ENCODE results near the gene RUNX2.

The RUNX2 gene

DNA sequence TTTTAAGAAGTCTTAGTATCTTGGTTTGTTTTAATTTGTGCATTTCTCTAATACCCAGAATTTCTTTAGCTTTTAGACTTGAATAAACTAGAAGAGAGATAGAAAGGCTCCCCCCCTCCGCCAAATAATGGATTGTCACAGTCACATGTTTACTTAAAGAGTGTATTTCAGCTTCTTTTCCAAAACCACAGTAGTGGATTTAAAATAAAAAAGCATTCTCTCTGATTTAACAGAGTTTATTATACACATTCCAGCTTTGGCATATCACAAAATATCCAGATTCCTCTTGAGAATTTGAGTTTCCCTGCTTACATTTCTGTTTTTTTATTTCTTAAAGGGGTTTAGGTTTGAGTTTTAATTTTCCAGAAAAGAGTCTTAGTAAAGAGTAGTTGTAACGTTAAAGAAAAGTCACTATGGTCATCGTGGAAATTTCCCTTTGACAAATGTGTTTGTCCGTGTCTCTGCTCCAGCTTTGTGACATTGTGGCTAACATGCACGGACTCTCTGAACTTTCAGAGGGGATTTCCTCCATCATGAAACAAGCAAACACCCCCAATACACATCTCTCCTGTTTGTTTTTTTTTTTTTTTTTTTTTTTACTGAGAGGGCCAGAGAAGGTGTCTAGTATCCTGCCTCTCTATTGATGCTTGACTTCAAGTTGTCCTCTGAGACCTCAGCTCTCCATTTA lies 163.1 kb downstream of the RUNX2 start:
- no peak for DNase-seq

DNA sequence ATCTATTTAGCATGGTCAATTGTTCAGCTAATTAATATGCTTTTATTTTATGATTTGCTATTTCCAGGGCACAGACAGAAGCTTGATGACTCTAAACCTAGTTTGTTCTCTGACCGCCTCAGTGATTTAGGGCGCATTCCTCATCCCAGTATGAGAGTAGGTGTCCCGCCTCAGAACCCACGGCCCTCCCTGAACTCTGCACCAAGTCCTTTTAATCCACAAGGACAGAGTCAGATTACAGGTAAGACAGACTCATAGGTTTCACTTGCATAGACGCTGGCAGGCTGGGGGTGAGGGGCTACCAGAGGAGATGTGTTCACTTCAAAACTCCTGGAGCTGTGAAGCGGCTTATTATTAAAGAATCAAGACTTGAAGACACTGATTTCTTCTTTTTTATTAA lies 163.7 kb downstream of the RUNX2 start:
- no peak for DNase-seq

DNA sequence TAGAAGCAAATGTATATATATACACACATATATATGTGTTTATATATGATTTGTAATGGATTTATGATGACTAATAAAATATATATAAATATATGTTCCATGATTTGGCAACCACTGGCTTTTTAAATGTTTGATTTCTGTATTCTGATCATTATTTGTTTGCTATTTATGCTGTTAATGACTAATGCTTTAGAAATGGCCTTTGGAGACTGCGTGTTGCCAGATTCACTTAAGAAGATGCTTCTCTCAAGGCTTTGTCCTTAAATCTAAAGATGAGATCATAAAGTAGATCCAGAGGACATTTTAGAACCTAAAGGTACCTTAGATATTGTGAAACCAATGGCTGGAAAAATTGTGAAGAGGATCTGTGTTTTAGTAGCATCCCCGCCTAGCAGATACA lies 165.6 kb downstream of the RUNX2 start:
- no peak for DNase-seq

DNA sequence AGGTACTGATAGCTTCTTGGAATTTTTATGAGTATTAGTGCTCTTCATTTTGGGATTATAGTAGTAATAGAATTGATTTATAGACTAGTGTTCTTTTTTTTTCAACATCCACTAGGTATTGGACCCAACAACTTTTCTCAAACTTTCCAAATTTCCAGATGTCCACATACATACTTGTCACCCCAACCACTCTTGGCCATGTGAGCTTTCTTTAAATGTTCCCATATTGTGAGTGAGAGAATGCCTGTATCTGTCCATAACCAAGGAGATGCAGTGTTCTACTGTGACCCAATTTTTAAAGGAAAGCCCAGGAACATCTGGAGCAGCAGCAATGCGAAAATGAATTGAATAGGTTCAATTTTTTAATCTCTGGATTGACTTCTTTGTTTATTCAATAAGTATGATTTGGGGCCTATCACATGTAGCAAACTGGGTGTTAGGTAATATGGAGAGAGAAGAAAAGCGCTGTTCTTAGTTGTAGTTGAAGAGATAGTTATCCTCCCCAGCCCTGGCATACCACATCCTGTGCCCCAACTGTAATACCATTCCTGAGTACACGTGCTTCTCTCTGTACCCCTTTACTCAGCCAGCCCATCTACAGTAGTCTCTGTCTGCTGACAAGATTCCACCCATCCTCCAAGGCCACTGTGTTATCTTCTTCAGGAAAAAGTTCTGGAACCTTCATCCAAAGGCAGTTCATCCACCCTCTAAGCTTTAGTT lies 166.4 kb downstream of the RUNX2 start:
- peak; percentile 36 for DNase-seq

DNA sequence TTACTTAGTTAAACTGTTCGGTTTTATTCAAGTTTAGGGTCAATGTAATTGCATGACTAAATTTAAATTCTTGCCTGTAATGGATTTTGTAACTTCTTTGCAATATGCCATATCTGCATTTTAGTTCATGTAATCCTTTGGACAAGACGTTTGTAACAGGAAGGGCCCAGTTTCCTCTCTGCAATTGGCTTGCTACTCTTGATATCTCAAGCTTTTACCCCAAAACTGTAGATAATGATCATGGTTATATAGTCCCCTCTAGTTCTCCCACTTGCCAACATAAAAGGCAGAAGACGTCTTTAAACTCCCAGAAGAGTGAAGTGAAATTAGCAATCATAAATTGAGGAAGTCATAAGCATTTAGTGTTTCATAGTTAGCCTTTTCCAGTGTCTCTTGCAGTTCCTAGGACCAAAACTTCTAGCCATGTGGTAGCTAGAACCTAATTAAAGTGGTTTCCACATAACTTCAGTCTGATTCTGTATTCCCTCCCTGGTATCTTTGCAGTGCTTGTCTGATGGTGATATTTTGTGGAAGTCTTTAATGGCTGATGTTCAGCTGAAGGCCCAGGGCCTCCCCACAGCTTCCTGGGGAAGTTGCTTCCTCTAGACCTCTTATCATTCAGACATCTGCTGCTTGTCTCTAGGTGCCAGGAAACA lies 167.4 kb downstream of the RUNX2 start:
- peak; percentile 52 for DNase-seq

DNA sequence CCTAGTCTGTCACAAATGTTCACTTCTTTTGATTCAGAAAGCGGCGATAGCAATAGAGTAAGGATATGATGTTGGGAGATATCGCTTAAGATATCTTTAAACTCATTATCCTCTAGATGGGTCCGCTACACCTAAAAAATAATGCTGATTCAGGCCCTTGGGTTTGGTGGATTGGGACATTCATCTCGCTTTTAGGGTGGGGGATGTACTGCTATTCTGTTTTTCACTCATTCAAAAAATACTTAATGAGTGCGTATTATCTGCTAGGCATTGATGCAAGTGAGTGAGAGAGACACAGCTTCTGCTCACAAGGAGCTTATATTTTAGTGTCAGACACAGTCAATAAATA lies 167.9 kb downstream of the RUNX2 start:
- DNase-seq: no peak

DNA sequence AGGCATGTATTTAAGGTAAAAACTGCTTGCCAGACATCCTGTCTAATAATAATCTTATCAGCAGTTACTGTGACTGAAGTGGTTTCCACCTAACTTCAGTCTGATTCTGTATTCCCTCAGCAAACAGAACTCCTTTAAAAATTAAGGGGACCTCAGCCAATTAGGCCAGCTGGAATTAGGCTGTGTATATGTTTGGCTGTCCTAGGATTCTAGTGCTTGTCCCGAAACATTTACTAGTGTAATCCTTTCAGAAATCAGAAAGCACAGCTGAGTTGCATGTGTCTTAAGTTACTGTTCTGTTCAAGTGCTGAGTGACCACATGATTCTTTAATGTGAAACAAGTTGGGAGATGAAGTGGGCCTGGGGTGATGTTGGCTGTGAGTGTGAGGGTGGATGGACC lies 170.5 kb downstream of the RUNX2 start:
- DNase-seq: no peak

DNA sequence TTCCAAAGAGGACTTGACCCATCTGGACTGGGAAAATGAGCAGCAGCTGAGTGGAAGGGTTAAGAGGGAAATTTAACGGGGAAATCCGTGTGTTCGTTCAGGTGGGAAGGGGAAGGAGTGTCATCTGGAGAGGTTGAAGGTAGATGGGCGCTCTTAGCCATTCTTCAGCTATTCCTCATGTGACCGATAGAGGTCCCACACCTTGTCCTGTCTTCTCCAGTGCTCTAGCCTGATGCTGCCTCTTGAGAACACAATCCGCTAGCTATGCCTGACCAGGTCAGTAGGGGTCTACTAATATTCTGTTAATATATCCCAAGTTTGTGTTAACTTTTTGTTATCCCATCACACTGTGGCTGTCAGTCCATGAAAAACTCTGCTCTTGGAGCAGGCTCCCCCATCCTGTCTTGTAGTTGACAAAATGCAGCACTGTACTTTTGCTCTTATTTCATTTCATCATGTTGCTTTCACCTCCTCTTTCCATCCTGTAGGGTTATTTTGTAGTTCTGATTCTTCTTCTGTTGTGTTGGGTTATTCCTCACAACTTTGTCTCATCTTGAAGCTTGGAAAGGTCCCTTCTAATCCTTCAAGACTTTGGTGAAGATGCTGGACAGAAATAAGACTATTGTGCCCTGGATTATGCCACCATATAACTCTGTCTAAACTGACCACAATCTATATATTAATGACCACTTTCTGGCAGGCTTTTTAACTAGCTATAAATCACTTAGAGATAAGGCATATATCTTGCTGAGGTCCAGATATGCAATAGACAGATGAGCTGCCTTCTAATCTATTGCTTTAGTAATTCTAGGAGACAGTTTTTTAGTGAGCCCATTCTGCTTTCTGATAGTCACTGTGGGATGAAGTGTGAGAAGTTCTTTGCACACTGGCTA lies 173.0 kb downstream of the RUNX2 start:
- DNase-seq: no peak

DNA sequence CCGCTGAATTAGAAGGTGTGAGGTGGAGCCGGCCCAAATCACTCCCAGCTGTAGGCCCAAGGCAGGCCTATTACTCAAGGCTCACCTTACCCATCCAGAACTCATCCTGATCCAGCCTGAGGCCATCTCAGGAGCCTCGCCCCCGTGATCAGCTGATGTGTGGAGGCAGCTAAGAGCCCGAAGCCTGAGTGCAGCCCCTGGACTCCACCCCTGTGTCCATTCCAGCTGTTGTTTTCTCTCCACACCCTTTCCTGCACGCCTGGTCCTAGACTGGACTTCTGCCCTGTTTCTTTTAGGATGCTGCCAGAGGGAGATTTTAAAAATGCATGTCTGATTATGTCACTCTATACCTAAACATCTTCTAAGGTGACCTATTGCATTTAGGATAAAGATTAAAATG lies 174.3 kb downstream of the RUNX2 start:
- no peak for DNase-seq

DNA sequence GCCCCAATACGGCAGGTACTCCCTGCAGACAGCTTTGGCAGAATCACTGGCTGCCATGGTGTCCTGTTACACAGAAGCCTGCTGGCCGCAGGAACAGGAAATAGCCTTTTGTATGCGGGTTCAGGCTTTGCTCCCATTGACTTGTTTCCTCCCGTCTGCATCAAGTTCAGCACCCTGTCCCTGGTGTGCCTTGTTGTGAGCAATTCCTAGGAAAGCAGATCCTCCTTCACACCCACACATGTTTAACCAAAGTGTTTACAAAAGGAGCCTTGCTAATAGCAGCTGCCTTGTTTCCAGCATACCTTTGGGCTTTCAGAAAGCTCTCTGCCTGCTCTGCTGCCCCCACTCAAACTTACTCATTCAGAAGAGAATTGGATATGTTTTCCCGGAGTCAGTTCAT lies 176.8 kb downstream of the RUNX2 start:
- DNase-seq: no peak

DNA sequence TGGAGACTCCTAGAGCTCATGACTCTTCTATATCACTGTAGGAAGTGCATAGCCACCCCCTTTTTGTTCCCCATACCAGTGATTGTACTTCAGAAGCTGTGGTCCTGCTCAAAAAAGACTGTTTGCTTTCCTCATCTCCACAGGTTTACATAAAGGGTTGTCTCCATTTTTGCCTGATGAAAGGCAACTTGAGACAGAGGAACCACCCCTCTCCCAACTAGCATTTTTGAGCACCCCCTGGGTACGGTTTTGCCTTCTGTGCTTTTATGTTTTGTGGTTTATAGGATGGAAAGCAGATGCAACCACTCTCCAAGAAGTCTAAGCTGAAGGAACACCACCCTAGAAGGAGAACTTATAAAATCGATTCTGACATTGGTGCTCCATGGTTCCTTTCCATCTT lies 177.3 kb downstream of the RUNX2 start:
- no peak for DNase-seq

DNA sequence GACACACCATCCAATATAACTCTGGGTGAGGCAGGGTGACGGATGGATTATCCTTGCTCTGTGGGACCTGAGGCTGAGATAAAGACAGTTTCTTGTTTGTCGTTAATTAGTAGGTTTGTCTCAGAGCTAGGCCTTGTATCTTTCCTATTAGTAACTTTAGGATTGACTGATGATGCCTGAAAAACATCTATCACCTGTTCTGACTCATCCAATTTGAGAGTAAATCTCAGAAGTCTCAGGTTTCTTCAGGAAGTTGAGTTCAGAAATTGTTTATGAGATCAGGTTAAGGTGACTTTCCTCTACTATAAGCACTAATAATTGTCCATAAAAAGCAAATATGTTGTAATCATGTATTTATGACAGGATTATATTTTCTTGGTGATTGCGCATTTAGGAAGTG lies 179.1 kb downstream of the RUNX2 start:
- DNase-seq: no peak

DNA sequence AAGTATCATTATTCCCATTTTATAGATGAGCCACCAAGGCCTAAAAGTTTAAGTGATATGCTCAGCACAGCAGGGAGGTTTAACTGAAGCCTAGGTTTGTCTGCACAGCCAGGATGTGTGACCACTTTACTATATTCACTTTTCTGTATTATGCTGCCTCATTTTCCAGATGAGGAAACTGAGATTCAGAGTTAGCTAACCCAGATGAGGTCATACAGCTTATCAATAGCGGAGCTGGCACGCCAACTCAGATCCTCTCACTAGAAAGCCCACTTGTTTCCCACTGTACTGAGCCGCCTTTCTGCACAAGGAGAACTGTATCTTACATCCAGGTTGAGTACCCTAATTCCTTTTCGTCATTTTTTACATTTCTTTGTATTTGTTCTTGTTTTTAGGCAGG lies 181.3 kb downstream of the RUNX2 start:
- no peak for DNase-seq

DNA sequence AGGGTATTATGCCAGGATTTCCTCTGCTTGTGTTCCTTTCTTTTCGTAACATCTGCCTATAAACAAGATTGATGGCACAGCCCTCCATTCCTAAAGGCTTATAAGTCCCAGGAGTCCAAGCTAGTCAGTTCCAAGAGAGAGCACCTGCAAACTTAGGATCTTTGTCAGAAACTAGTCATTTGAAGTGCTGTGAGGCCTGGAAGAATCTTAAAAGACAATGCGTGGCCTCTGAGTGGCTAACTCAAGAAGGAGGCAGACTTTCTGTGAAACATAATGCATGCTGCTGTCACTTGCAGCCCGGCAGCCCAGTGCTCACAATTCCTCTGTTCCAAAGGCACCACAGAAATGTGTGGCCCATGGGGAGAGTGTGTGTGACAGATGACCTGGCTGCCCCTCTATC lies 184.6 kb downstream of the RUNX2 start:
- DNase-seq: no peak

DNA sequence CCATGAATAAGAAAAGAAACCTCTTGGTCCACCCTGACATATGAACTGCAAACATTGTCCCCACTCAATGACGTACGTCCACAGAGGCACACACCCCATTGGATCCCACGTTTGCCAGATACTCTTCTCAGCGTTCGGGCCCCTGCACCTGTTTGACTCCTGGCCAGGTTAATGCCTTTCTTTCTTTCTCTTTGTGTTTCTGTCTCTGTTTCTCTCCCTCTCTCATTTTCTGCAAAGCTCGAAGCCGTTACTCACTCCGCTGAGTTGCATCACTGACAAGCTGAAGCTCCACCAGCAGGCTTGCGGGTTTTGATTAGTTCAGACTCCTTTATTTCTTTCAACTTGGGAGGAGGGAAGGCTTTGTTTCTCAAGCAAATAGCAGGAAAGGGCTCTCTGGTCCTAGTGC lies 185.1 kb downstream of the RUNX2 start:
- no peak for DNase-seq

DNA sequence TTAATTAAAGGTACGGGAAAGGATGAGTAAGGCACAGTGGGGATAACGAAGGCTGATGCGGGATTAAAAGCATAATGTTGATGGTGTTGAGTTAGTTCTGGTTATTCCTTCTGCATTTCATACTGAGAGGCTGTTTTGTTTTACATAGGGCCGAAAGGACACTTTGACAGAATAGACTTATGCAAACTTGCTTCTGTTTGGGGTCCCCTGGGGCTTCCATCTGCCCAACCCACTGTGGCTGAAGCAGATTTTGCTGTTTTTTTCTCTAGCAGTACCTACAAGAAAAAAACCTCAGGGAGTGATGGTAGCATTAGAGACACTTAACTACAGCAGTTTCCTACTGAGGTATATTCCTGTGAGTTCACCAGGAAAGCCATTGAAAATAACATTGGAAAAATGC lies 185.7 kb downstream of the RUNX2 start:
- no peak for DNase-seq

DNA sequence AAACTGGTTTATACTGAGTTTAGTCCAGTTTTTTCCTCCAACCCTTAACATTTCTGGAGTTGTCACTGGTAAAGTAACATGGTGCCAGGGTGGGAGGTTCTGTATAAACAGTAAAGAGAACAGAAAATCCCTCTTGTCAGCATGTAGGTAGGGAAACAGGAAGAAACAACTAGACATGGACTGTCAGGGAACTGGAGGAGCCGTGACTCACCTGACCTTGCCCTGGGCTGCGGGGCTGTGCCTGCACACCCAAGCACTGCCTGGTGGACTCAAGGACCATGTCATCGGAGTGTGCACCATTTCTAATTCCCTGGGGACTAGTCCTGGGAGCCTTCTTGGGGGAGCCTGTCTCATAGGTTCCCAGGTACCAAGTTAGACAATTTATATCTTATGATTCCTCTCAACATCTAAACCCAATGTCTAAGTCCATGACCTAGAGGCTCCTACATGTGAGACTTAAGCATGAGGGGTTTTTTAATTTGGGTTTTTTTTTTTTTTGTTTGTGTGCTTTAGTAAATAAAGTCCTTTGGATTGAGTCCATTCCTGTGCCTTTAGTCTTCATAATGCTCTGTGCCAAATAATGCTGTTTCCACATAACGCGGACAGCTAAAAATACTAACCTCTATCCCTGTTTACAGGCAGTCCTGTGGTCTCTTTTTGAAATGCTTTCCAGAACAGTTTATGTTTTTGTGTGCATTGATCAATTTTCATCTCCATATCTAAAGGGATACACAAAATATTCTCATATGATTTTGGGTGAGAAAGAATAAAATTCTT lies 186.5 kb downstream of the RUNX2 start:
- no peak for DNase-seq

DNA sequence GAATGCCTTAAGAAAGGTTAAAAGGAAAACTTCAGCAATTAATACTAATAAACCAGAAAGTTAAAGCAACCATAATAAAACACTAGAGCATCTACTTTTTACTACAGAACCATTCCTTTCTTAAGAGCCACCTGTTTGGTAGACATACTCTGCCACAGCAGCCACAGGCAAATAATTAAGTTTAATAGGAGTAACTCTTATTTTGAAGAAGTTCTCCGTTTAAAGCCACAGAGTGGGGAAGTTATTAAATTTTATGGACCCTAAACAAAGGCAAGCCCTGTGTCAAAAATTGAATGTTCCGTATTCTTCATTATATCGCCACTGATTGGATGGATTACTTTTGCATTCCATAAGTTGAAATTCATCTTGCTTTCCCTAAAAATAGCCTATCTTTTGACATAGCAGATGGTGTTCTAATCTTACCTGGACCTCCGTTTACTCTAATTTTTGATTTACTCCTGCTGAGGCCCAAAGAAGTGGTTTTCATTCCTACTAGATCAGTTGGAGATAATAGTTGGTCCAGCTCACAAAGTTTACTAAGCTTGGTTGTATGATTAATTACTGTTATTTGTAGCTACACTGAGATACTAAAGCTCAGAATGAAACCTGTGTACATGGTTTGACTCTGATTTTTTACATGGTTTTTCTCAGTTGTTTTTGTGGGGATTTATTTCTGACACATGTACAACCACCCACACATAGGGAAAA lies 190.0 kb downstream of the RUNX2 start:
- DNase-seq: no peak

DNA sequence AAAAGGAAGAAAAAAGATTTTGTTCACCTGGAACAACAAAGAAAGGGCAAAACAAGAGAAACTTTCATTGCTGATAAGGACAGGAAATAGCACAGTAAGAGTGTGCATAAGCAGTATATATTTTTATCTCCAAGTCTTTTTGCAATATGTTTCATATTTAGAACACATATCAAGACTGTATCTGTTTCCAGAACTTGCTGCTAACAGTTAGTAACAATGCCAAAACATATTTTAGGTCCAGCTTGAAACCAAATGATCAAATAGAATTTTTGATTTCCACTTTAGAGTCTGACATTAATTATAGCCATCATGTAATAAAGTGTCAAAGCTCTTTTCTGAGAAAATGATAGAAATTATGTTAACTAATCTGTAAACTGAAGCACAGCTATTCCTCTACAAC lies 193.1 kb downstream of the RUNX2 start:
- DNase-seq: no peak

DNA sequence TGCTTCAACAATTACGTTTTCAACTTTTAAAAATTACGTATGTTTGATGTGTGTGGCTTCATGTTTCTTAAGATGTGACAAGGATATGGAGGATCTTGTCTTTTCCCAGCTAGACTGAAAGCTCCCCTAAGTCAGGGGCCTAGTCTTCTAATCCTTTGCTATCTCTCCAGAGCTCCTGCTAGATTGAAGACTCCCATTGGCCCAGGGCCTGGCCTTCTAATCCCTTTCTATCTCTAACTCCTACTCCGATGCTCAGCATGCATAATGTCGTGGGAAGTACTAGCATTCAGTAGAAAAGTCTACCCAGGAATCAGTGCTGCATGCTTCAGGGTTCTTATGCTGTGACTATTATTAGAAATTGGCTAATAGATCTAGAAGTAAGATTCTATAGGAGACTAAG lies 194.4 kb downstream of the RUNX2 start:
- no peak for DNase-seq

DNA sequence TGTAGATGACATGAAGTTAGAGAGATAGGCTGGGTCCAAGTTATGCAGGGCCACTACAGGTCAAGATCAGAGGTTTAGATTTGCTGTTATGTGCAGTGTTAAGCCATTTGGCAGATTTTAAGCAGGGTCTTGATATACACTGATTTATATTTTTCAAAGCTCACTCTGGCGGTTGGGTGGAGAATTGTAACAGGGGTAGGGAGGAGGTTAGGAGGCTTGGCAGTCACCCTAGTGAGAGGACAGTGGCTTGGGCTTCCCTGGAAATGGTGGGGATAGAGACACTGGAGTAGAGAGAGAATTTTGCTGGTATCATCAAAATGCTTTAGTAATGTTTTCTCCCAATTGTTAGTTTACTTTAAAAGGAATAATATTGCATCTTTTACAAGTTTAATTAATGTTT lies 199.1 kb downstream of the RUNX2 start:
- DNase-seq: no peak

DNA sequence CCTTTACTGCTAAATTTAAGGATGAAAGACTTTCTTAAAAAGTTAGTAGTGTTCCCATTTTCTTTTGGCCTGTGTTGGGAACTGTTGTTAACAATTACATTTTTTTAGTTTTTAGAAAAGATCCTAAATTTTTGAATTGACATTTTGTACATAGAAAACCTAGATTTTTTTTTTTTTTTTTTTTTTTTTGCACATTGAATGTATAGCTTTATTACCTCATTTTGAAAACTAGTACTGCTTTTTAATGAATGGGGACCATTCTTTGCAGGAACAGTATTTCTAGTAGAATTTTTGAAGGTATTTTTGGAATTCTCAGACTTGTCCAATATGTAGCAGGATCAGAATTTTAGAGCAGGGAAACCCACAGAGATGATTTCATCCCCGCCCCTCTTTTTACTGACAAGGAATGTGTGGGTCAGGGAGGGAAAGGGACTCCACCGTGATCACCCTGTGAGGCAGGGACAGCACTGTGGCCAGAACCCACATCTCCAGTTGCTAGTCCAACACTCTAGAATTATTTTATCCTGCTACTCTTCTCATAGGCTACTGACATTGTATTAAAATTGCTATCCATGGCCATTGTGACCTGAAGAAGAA lies 204.0 kb downstream of the RUNX2 start:
- no peak for DNase-seq

All from CD4-positive, alpha-beta T cell treated with Interleukin-12 subunit alpha and Interleukin-12 subunit beta, for 1 hour (primary cell).